DOHH2 (cell line): Measurements from ENCODE around the gene SLC45A3.

Experiments used
- H3F3A ChIP-seq: fragments of 200-600 bp; sonication (generic), shearing (Covaris generic); 2 replicates; pipeline ENCODE4 v1.6.0; 2016; ENCODE audit warnings: antibody characterized with exemption, mild to moderate bottlenecking; ENCODE audit not compliant: control insufficient read depth, insufficient read depth
- H3K27ac ChIP-seq: fragments of 200-600 bp; sonication (generic); 2 replicates; pipeline ENCODE4 v1.5.1; 2014; ENCODE audit warnings: low read depth, mild to moderate bottlenecking, low read length, moderate library complexity
- H3K27me3 ChIP-seq: fragments of 200-600 bp; sonication (generic); 2 replicates; pipeline ENCODE4 v1.6.1; 2014; ENCODE audit warnings: mild to moderate bottlenecking, low read length, mixed read lengths; ENCODE audit not compliant: control insufficient read depth
- H3K36me3 ChIP-seq: fragments of 200-600 bp; sonication (generic); 2 replicates; pipeline ENCODE4 v1.6.1; 2014; ENCODE audit warnings: mild to moderate bottlenecking, low read length, moderate library complexity, mixed read lengths; ENCODE audit not compliant: control insufficient read depth
- H3K4me1 ChIP-seq: fragments of 200-600 bp; sonication (generic); 2 replicates; pipeline ENCODE4 v1.6.1; 2014; ENCODE audit warnings: mild to moderate bottlenecking, low read length, mixed read lengths; ENCODE audit not compliant: control insufficient read depth
- H3K4me2 ChIP-seq: fragments of 200-600 bp; sonication (generic); 2 replicates; pipeline ENCODE4 v1.6.0; 2014; ENCODE audit warnings: mild to moderate bottlenecking, low read length, moderate library complexity
- H3K4me3 ChIP-seq: fragments of 200-600 bp; sonication (generic); 2 replicates; pipeline ENCODE4 v1.5.1; 2014; ENCODE audit warnings: mild to moderate bottlenecking, low read length, mixed read lengths
- H3K79me2 ChIP-seq: fragments of 200-600 bp; sonication (generic); 2 replicates; pipeline ENCODE4 v1.6.1; 2014; ENCODE audit warnings: mild to moderate bottlenecking, low read length, mixed read lengths; ENCODE audit not compliant: control insufficient read depth
- H3K9me2 ChIP-seq: fragments of 200-600 bp; sonication (generic); replicated peaks from 2 replicates; pipeline ENCODE4 v1.6.1; 2014; ENCODE audit warnings: mild to moderate bottlenecking, low read length, mixed read lengths; ENCODE audit not compliant: control insufficient read depth
- H3K9me3 ChIP-seq: fragments of 200-600 bp; sonication (generic); 2 replicates; pipeline ENCODE4 v1.6.1; 2014; ENCODE audit warnings: antibody characterized with exemption, low read length, mixed read lengths; ENCODE audit not compliant: control insufficient read depth, insufficient read depth
- H4K20me1 ChIP-seq: fragments of 200-600 bp; sonication (generic); 2 replicates; pipeline ENCODE4 v1.6.0; 2014; ENCODE audit warnings: low read depth, mild to moderate bottlenecking, antibody characterized with exemption, low read length, moderate library complexity; ENCODE audit not compliant: control insufficient read depth, insufficient read depth
- EZH2phosphoT487 ChIP-seq: fragments of 200-600 bp; sonication (generic); IDR thresholded peaks from 2 replicates; pipeline ENCODE4 v1.6.1; 2017; ENCODE audit warnings: borderline replicate concordance, mild to moderate bottlenecking, antibody characterized with exemption, low read length, moderate library complexity, mixed read lengths
- TF ChIP-seq, protein P1 (sequence below): fragments of 200-600 bp; sonication (generic); IDR thresholded peaks from one replicate; pipeline ENCODE4 v1.5.1; 2014; ENCODE audit warnings: antibody characterized with exemption, mild to moderate bottlenecking, low read depth, low read length; ENCODE audit not compliant: poor library complexity, severe bottlenecking

The SLC45A3 gene

DNA sequence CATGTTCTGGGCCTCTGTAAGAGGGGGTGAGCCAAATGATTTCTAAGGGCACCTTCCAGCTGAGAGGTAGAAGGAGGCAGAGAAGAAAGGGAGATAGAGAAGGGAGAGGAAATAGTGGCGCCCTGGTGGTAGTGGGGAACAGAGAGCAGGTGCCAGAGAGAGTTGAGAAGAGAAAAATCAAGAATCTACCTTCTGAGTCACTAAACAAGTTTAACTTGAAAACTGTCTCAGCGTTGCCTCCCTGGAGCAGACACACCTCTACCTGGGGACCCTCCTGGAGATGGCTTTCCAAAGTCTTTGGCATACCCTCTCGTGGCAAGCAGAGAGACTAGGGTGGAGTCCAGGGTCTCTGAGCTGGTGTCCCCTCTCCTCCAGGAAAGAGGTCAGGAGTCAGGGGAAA, 1.1 kb upstream of the SLC45A3 start:
- H4K20me1 ChIP-seq = no peaks in the 10 kb centered on the region
- H3K9me2 ChIP-seq = no peaks in the 10 kb centered on the region
- H3K4me1 ChIP-seq = peaks cover 10% of the 10 kb centered on the region
- H3K4me2 ChIP-seq = no peak overlapping the region
- H3F3A ChIP-seq = 0 out of 2 replicates have a peak, but pooled peaks cover 3% of the 10 kb centered on the region
- no peak overlapping the region for H3K27ac ChIP-seq
- no peaks in the 10 kb centered on the region for H3K9me3 ChIP-seq
- peaks cover 21% of the 10 kb centered on the region for H3K27me3 ChIP-seq
- no peak for TF ChIP-seq EZH2phosphoT487
- TF ChIP-seq, protein P1, sequence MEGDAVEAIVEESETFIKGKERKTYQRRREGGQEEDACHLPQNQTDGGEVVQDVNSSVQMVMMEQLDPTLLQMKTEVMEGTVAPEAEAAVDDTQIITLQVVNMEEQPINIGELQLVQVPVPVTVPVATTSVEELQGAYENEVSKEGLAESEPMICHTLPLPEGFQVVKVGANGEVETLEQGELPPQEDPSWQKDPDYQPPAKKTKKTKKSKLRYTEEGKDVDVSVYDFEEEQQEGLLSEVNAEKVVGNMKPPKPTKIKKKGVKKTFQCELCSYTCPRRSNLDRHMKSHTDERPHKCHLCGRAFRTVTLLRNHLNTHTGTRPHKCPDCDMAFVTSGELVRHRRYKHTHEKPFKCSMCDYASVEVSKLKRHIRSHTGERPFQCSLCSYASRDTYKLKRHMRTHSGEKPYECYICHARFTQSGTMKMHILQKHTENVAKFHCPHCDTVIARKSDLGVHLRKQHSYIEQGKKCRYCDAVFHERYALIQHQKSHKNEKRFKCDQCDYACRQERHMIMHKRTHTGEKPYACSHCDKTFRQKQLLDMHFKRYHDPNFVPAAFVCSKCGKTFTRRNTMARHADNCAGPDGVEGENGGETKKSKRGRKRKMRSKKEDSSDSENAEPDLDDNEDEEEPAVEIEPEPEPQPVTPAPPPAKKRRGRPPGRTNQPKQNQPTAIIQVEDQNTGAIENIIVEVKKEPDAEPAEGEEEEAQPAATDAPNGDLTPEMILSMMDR = no peak
- no peaks in the 10 kb centered on the region for H3K36me3 ChIP-seq
- H3K4me3 ChIP-seq = no peak overlapping the region
- no peaks in the 10 kb centered on the region for H3K79me2 ChIP-seq

DNA sequence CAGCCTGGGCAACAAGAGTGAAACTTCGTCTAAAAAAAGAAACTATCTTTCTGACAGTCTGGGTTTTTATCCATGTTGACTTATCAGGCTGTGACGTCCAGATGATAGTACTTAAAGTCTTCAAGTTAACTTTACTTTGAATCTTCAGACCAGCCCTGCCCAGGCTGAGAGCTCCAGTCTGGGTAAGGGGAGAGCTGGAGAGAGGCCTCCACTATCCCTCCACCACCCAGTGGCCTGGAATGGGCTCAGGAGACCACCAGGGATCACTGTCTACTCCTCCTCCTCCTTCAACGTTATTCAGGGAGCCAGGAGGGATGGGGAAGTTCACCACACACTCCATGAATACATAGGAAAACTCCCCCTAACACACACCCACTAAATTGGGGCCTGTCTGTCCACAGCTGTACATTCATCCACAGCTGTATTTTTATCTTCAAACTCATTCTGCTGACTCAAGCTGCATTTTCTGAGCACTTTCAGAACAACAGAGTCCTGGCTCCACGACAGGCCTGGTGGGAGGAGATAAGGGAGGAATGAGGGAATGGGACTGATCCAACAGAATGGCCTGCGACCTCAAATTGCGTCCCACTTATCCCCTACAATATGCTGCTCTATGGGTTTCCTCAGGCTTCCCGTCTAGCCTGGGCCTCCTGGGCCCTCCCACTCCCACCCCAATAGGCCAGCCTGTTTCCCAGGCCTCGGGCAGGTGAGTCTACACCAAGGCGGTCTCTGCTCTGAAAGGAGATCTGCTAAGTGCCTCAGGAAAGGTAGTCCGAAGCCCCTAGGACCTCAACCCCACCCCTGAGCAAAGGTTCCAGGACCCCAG, 1.8 kb downstream of the SLC45A3 start:
- Histone ChIP-seq H3K27me3 (peaks cover 21% of the 10 kb centered on the region), H3K9me2 (no peaks in the 10 kb centered on the region), H3K27ac (no peak overlapping the region), H3K4me2 (peak overlapping the region; percentile 88; the same call in 1 of the 2 replicates), H3F3A (0 out of 2 replicates have a peak, but pooled peaks cover 3% of the 10 kb centered on the region), H3K9me3 (no peaks in the 10 kb centered on the region), H3K79me2 (no peaks in the 10 kb centered on the region), H3K4me1 (peaks cover 10% of the 10 kb centered on the region), H4K20me1 (no peaks in the 10 kb centered on the region), H3K36me3 (no peaks in the 10 kb centered on the region), H3K4me3 (no peak overlapping the region)
- TF ChIP-seq, protein P1 = no peak
- no peak for TF ChIP-seq EZH2phosphoT487

DNA sequence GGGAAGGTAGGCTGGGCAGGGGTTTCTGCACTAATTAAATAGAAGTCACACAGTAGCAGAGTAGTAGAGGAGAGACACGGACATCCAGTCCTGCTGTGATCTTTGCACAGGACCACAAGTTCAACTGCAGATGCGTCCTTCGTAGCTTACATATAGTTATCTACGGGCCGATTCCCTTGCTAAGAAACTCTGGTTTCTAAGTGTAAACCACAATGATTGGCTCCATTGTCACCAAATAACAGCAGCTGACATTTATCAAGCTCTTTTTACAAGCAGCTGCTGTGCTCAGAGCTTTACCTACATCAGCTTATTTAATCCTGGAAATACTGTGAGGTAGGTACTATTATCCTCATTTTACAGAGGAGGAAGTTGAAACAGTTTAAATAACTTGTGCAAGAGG, 3.1 kb downstream of the SLC45A3 start:
- no peaks in the 10 kb centered on the region for H3K36me3 ChIP-seq
- no peaks in the 10 kb centered on the region for H3K9me3 ChIP-seq
- no peak overlapping the region for H3K4me3 ChIP-seq
- TF ChIP-seq, protein P1 = no peak
- TF ChIP-seq EZH2phosphoT487 = no peak
- no peaks in the 10 kb centered on the region for H4K20me1 ChIP-seq
- no peaks in the 10 kb centered on the region for H3K9me2 ChIP-seq
- no peak overlapping the region for H3K4me2 ChIP-seq
- peaks cover 21% of the 10 kb centered on the region for H3K27me3 ChIP-seq
- no peaks in the 10 kb centered on the region for H3K79me2 ChIP-seq
- 0 out of 2 replicates have a peak, but pooled peaks cover 3% of the 10 kb centered on the region for H3F3A ChIP-seq
- no peak overlapping the region for H3K27ac ChIP-seq
- H3K4me1 ChIP-seq = peaks cover 11% of the 10 kb centered on the region
